ENCODE results near the gene GOLGA6L7. TPM values are rescaled to one million over a fixed set of nuclear protein-coding genes. Genes with fewer than 3 reads are reported as not detected.
"Not testable (repeated sequence)": the region's sequence is repeated elsewhere in the genome, so short reads cannot be mapped to it uniquely, and the experiment has no call there.

Gene GOLGA6L7
- polyA plus RNA-seq, 2 donors: not detected

DNA sequence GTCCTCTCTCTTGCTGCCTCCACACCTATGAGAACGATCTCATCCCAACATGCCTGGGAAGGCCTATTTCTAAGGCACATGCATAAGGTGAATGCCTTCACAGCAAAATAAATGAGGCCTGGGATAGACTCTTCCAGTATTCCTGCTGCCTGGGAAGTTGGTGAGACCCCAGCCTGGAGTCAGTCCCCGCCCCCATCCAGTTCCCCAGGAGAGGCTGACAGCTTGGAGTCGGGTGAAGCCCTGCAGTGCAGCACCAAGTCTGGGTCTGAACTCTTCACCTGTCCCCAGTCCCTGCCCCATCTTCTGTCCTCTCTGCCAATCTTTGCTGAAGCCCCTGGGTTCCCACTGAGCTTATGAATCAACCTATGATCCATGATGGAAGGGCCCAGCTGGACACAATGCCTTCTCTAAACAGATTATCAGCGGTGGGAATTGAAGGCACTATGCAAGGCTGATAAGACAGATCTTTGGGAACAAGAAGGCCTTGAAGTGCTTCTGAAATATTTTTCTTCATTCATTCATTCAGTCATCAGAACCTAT lies 27.1 kb upstream of the GOLGA6L7 start:
- 81 to 82% methylated on average over 4 of the region's 4 CpGs for WGBS, 2 donors
- no peaks in the 10 kb centered on the region for H3K36me3 ChIP-seq (ENCODE audit: control insufficient read depth in 2 of 2, insufficient read depth in 2 of 2, low read length in 1 of 2)
- no peaks in the 10 kb centered on the region for H3K9me3 ChIP-seq (ENCODE audit: control insufficient read depth in 2 of 2, insufficient read depth in 1 of 2, low read depth in 1 of 2, low read length in 1 of 2)
- no peak overlapping the region for H3K4me3 ChIP-seq (ENCODE audit: low read depth in 1 of 2, low read length in 2 of 2)
- H3K27ac ChIP-seq (ENCODE audit: low read depth in 2 of 2, low read length in 1 of 2): no peak overlapping the region
- no peaks in the 10 kb centered on the region for H3K4me1 ChIP-seq (ENCODE audit: control insufficient read depth in 2 of 2, insufficient read depth in 2 of 2, low read length in 1 of 2)
- no peaks in the 10 kb centered on the region for H3K27me3 ChIP-seq (ENCODE audit: control insufficient read depth in 1 of 2, insufficient read depth in 2 of 2, low read length in 2 of 2)

DNA sequence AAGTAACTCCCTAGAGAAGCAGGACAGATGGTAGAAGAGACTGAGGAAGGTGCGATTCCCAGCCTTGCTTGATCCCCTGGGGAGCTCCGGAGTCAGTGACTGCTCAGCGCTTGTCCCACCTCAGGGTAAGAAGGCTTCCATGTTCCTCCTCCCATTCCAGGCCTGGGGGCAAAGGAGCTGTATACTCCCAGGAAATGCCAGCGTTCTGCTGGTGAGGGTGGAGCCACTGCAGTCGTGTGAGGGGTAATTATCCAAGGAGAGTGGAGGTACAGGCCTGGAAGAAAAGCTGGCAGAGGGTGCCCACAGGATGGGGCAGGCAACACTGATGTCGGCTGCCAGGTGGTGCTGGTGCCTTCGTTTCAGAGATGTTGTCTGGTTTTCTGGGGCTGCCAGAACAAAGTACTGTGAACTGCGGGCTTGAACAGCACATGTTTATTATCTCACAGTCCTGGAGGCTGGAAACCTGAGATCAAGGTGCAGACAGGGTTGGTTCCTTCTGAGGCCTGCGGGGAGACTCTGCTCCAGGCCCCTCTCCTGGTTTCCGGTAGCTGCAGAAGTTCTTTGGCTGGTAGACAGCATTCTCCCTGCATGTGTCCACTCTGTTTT lies 25.2 kb upstream of the GOLGA6L7 start:
- Histone ChIP-seq H3K4me1 (ENCODE audit: control insufficient read depth in 2 of 2, insufficient read depth in 2 of 2, low read length in 1 of 2) (no peaks in the 10 kb centered on the region), H3K36me3 (ENCODE audit: control insufficient read depth in 2 of 2, insufficient read depth in 2 of 2, low read length in 1 of 2) (no peaks in the 10 kb centered on the region), H3K27me3 (ENCODE audit: control insufficient read depth in 1 of 2, insufficient read depth in 2 of 2, low read length in 2 of 2) (no peaks in the 10 kb centered on the region), H3K27ac (ENCODE audit: low read depth in 2 of 2, low read length in 1 of 2) (no peak overlapping the region), H3K4me3 (ENCODE audit: low read depth in 1 of 2, low read length in 2 of 2) (no peak overlapping the region), H3K9me3 (ENCODE audit: control insufficient read depth in 2 of 2, insufficient read depth in 1 of 2, low read depth in 1 of 2, low read length in 1 of 2) (no peaks in the 10 kb centered on the region)
- 54 to 59% methylated on average over 10 of the region's 10 CpGs for WGBS, 2 donors

DNA sequence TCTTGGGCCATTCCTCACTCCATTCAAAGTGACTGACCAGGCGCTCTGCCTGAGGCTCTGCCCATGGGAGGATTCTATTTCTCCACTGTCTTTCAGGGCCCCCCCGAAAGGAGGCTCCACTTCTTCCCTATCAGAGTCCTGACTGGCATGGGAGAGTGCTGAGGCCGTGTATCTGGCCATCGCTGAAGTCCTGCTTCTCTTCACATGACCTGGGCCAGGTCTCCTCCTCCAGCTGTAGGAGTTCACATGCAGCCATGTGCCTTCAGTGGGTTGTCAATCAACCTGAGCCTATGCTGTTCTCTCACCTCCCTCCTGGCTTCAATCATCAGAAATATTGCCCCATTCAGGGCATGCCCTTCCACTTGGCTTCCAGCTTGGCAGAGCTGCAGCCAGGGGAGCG lies 24.6 kb upstream of the GOLGA6L7 start:
- Histone ChIP-seq H3K9me3 (ENCODE audit: control insufficient read depth in 2 of 2, insufficient read depth in 1 of 2, low read depth in 1 of 2, low read length in 1 of 2) (peaks cover 0 to under 1% of the 10 kb centered on the region in 2 donors), H3K27me3 (ENCODE audit: control insufficient read depth in 1 of 2, insufficient read depth in 2 of 2, low read length in 2 of 2) (no peaks in the 10 kb centered on the region), H3K36me3 (ENCODE audit: control insufficient read depth in 2 of 2, insufficient read depth in 2 of 2, low read length in 1 of 2) (no peaks in the 10 kb centered on the region), H3K4me1 (ENCODE audit: control insufficient read depth in 2 of 2, insufficient read depth in 2 of 2, low read length in 1 of 2) (no peaks in the 10 kb centered on the region), H3K4me3 (ENCODE audit: low read depth in 1 of 2, low read length in 2 of 2) (no peak overlapping the region), H3K27ac (ENCODE audit: low read depth in 2 of 2, low read length in 1 of 2) (no peak overlapping the region)
- WGBS, 2 donors: 87 to 89% methylated on average over 5 of the region's 5 CpGs

- no peak overlapping the region for H3K27ac ChIP-seq (ENCODE audit: low read depth in 2 of 2, low read length in 1 of 2)
- 81 to 90% methylated on average over 3 of the region's 3 CpGs for WGBS, 2 donors
- no peak overlapping the region for H3K4me3 ChIP-seq (ENCODE audit: low read depth in 1 of 2, low read length in 2 of 2)
- H3K9me3 ChIP-seq (ENCODE audit: control insufficient read depth in 2 of 2, insufficient read depth in 1 of 2, low read depth in 1 of 2, low read length in 1 of 2): peaks cover 0 to 4% of the 10 kb centered on the region in 2 donors
- no peaks in the 10 kb centered on the region for H3K4me1 ChIP-seq (ENCODE audit: control insufficient read depth in 2 of 2, insufficient read depth in 2 of 2, low read length in 1 of 2)
- H3K36me3 ChIP-seq (ENCODE audit: control insufficient read depth in 2 of 2, insufficient read depth in 2 of 2, low read length in 1 of 2): no peaks in the 10 kb centered on the region
- no peaks in the 10 kb centered on the region for H3K27me3 ChIP-seq (ENCODE audit: control insufficient read depth in 1 of 2, insufficient read depth in 2 of 2, low read length in 2 of 2)
Observed at GRCh38 chr15:28871168-28871567, 22.7 kb upstream of the GOLGA6L7 start.

- no peaks in the 10 kb centered on the region for H3K36me3 ChIP-seq (ENCODE audit: control insufficient read depth in 2 of 2, insufficient read depth in 2 of 2, low read length in 1 of 2)
- H3K27me3 ChIP-seq (ENCODE audit: control insufficient read depth in 1 of 2, insufficient read depth in 2 of 2, low read length in 2 of 2): no peaks in the 10 kb centered on the region
- no peak overlapping the region for H3K4me3 ChIP-seq (ENCODE audit: low read depth in 1 of 2, low read length in 2 of 2)
- no peak overlapping the region for H3K27ac ChIP-seq (ENCODE audit: low read depth in 2 of 2, low read length in 1 of 2)
- H3K9me3 ChIP-seq (ENCODE audit: control insufficient read depth in 2 of 2, insufficient read depth in 1 of 2, low read depth in 1 of 2, low read length in 1 of 2): peaks cover 0 to 4% of the 10 kb centered on the region in 2 donors
- 89 to 90% methylated on average over 9 of the region's 9 CpGs for WGBS, 2 donors
- H3K4me1 ChIP-seq (ENCODE audit: control insufficient read depth in 2 of 2, insufficient read depth in 2 of 2, low read length in 1 of 2): no peaks in the 10 kb centered on the region
Observed at GRCh38 chr15:28868744-28869345, 20.4 kb upstream of the GOLGA6L7 start.

DNA sequence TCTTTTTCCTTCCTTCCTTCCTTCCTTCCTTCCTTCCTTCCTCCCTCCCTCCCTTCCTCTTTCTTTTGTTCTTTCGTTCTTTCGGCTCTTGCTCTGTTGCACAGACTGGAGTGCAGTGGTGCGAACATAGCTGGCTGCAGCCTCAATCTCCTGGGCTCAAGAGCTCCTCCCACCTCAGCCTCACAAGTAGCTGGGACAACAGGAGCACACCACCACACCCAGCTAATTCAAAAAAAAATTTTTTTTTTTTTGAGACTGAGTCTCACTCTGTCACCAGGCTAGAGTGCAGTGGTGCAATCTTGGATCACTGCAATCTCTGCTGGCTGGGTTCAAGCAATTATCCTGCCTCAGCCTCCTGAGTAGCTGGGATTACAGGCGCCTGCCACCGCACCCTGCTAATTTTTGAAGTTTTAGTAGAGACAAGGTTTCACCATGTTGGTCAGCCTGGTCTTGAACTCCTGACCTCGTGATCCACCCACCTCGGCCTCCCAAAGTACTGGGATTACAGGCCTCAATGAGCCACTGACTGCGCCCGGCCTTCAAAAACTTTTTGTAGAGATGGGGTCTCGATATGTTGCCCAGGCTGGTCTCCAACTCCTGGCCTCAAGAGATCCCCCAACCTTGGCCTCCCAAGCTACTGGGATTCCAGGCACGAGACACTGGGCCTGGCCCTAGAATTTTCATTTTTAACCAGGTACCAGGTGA lies 13.3 kb upstream of the GOLGA6L7 start:
- H3K27me3 ChIP-seq (ENCODE audit: control insufficient read depth in 1 of 2, insufficient read depth in 2 of 2, low read length in 2 of 2); H3K4me1 ChIP-seq (ENCODE audit: control insufficient read depth in 2 of 2, insufficient read depth in 2 of 2, low read length in 1 of 2); H3K4me3 ChIP-seq (ENCODE audit: low read depth in 1 of 2, low read length in 2 of 2); H3K27ac ChIP-seq (ENCODE audit: low read depth in 2 of 2, low read length in 1 of 2); H3K9me3 ChIP-seq (ENCODE audit: control insufficient read depth in 2 of 2, insufficient read depth in 1 of 2, low read depth in 1 of 2, low read length in 1 of 2); H3K36me3 ChIP-seq (ENCODE audit: control insufficient read depth in 2 of 2, insufficient read depth in 2 of 2, low read length in 1 of 2): not testable (repeated sequence)
- WGBS, 2 donors: 92 to 95% methylated on average over 11 of the region's 11 CpGs

- Histone ChIP-seq H3K9me3 (ENCODE audit: control insufficient read depth in 2 of 2, insufficient read depth in 1 of 2, low read depth in 1 of 2, low read length in 1 of 2) (no peaks in the 10 kb centered on the region), H3K4me1 (ENCODE audit: control insufficient read depth in 2 of 2, insufficient read depth in 2 of 2, low read length in 1 of 2) (no peaks in the 10 kb centered on the region), H3K27ac (ENCODE audit: low read depth in 2 of 2, low read length in 1 of 2) (no peak overlapping the region), H3K36me3 (ENCODE audit: control insufficient read depth in 2 of 2, insufficient read depth in 2 of 2, low read length in 1 of 2) (no peaks in the 10 kb centered on the region), H3K4me3 (ENCODE audit: low read depth in 1 of 2, low read length in 2 of 2) (no peak overlapping the region), H3K27me3 (ENCODE audit: control insufficient read depth in 1 of 2, insufficient read depth in 2 of 2, low read length in 2 of 2) (no peaks in the 10 kb centered on the region)
- WGBS, 2 donors: 80 to 82% methylated on average over 16 of the region's 16 CpGs
Observed at GRCh38 chr15:28861031-28861534, 12.6 kb upstream of the GOLGA6L7 start.

- H3K4me3 ChIP-seq (ENCODE audit: low read depth in 1 of 2, low read length in 2 of 2); H3K27ac ChIP-seq (ENCODE audit: low read depth in 2 of 2, low read length in 1 of 2): not testable (repeated sequence)
- 53 to 62% methylated on average over 2 of the region's 2 CpGs for WGBS, 2 donors
Observed at GRCh38 chr15:28854578-28854977, 6.1 kb upstream of the GOLGA6L7 start.

GRCh38 chr15:28853654-28854053 lies 5.2 kb upstream of the GOLGA6L7 start:
- not testable (repeated sequence) for H3K4me1 ChIP-seq (ENCODE audit: control insufficient read depth in 2 of 2, insufficient read depth in 2 of 2, low read length in 1 of 2); H3K27me3 ChIP-seq (ENCODE audit: control insufficient read depth in 1 of 2, insufficient read depth in 2 of 2, low read length in 2 of 2); H3K9me3 ChIP-seq (ENCODE audit: control insufficient read depth in 2 of 2, insufficient read depth in 1 of 2, low read depth in 1 of 2, low read length in 1 of 2); H3K27ac ChIP-seq (ENCODE audit: low read depth in 2 of 2, low read length in 1 of 2); H3K4me3 ChIP-seq (ENCODE audit: low read depth in 1 of 2, low read length in 2 of 2); H3K36me3 ChIP-seq (ENCODE audit: control insufficient read depth in 2 of 2, insufficient read depth in 2 of 2, low read length in 1 of 2)
- 55 to 57% methylated on average over 5 of the region's 5 CpGs for WGBS, 2 donors

More at GRCh38 chr15:28854578-28854977, 6.1 kb upstream of the GOLGA6L7 start:
- H3K9me3 ChIP-seq (ENCODE audit: control insufficient read depth in 2 of 2, insufficient read depth in 1 of 2, low read depth in 1 of 2, low read length in 1 of 2); H3K4me1 ChIP-seq (ENCODE audit: control insufficient read depth in 2 of 2, insufficient read depth in 2 of 2, low read length in 1 of 2); H3K36me3 ChIP-seq (ENCODE audit: control insufficient read depth in 2 of 2, insufficient read depth in 2 of 2, low read length in 1 of 2); H3K27me3 ChIP-seq (ENCODE audit: control insufficient read depth in 1 of 2, insufficient read depth in 2 of 2, low read length in 2 of 2): not testable (repeated sequence)
